ENCODE measurements around the gene SLC35C1. TPM values are rescaled to one million over a fixed set of nuclear protein-coding genes. Genes with fewer than 3 reads are reported as not detected.

The SLC35C1 gene
- total and polyA plus RNA-seq, 9 of the 15 experiments (the other 6 are each of a cell fraction or from before 2014, with no cell fraction given), result 0.65 to 13.1 (median 2.4) TPM

DNA sequence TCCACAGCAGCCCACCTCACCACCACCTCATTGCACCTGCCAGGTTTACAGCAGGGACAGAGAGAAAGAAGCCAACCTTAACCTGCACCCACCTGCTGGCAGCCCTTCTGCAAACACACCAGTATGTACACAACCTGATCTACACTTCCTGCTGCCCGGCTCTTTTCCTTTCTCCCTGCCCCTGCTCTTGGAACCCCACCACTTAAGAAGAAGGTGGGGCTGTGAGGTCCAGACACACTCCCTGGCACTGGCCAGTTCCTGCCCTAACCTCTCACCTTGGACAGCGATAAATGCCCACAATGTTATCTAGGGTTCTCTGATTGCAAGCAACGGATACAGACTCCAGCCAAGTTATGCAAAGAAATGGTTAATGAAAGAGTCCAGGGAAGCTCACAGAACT, 10.8 kb upstream of the SLC35C1 start:
- Histone ChIP-seq H3K4me3 (no peak overlapping the region), H3K27ac (ENCODE audit: extremely low read depth, low read depth, low read length) (no peak overlapping the region), H3K9ac (ENCODE audit: insufficient read depth in 1 of 2, low read depth in 2 of 2, low read length in 2 of 2) (no peak overlapping the region), H3K4me2 (ENCODE audit: insufficient read depth, low read length) (no peak overlapping the region), H4K20me1 (replicated peaks; ENCODE audit: control insufficient read depth, insufficient read depth, low read length) (peaks cover 8% of the 10 kb centered on the region; the same call in 1 of the 2 replicates), H3K79me2 (ENCODE audit: control insufficient read depth, insufficient read depth, low read length) (no peaks in the 10 kb centered on the region), H3K36me3 (ENCODE audit: control insufficient read depth, insufficient read depth, low read length) (no peaks in the 10 kb centered on the region), H3K4me1 (replicated peaks in 1 of 2; ENCODE audit: control insufficient read depth in 2 of 2, insufficient read depth in 2 of 2, low read length in 2 of 2) (no peaks in the 10 kb centered on the region; a peak in 1 of 5 replicates), H3K27me3 (ENCODE audit: control insufficient read depth in 2 of 2, insufficient read depth in 2 of 2, low read length in 2 of 2) (peaks cover 13 to 17% of the 10 kb centered on the region in 2 experiments; a peak in 4 of 5 replicates), H3K9me3 (replicated peaks; ENCODE audit: control insufficient read depth, insufficient read depth, low read depth, low read length) (no peaks in the 10 kb centered on the region), H3K9me1 (ENCODE audit: control insufficient read depth, insufficient read depth, low read length) (no peaks in the 10 kb centered on the region), H2AFZ (ENCODE audit: low read depth, low read length) (no peak overlapping the region)
- ATAC-seq (no peak), DNase-seq (ENCODE audit: extremely low read depth in 1 of 4, low spot score in 3 of 4) (no peak), FAIRE-seq (no peak)
- 0% methylated on average over 3 of the region's 3 CpGs for WGBS (ENCODE audit: insufficient coverage, low coverage, missing lambda C conversion rate)
- ChIA-PET CTCF (ENCODE audit: low intra/inter-chr PET ratio) (no interaction called here), POLR2A (no interaction called here)
- TF ChIP-seq REST (IDR thresholded peaks at IDR 0.05; ENCODE audit: borderline replicate concordance) (peak; percentile 41), REST (CRISPR knock-in tag; IDR thresholded peaks at IDR 0.05; ENCODE audit: low read depth) (no peak), ARID4B (CRISPR knock-in tag; IDR thresholded peaks at IDR 0.05) (no peak), HMGN3 (IDR thresholded peaks at IDR 0.05; ENCODE audit: borderline replicate concordance, extremely low read depth, insufficient read length, low read depth, low read length) (no peak)
- intact Hi-C loops (cut with micrococcal nuclease), result no loop called here
- BruUV-seq (replicated peaks), result no TSS peak
- in situ Hi-C loops (cut with MboI), result no loop called here

Data from K562 (cell line).